ENCODE results near the gene GMDS.

GMDS gene

GRCh38 chr6:2181567-2181966 lies 63.8 kb downstream of the GMDS start:
- in situ Hi-C loops (cut with HindIII; ENCODE audit: low sequenced_read_pairs) = no loop called here

- in situ Hi-C loops (cut with HindIII; ENCODE audit: low sequenced_read_pairs) = no loop called here
These were observed 65.5 kb downstream of the GMDS start for GRCh38 chr6:2179950-2180349.

- in situ Hi-C loops (cut with HindIII; ENCODE audit: low sequenced_read_pairs) = no loop called here
These were observed 66.2 kb downstream of the GMDS start for GRCh38 chr6:2179241-2179640.

DNA sequence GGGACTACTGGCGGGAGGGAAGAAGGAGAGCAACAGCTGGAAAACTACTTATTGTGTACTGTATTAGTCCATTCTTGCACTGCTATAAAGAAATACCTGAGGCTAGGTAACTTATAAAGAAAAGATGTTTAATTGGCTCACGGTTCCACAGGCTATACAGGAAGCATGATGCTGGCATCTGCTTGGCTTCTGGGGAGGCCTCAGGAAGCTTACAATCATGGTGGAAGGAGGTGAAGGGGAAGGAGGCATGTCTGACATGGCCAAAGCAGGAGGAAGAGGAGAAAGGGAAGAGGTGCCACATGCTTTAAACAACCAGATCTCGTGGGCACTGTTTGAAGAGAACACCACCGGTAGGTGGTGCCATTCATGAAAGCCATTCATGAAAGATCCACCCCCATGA lies 67.3 kb downstream of the GMDS start:
- in situ Hi-C loops (cut with HindIII; ENCODE audit: low sequenced_read_pairs) = no loop called here

- in situ Hi-C loops (cut with HindIII; ENCODE audit: low sequenced_read_pairs) = no loop called here
These were observed 69.6 kb downstream of the GMDS start for GRCh38 chr6:2175825-2176224.

DNA sequence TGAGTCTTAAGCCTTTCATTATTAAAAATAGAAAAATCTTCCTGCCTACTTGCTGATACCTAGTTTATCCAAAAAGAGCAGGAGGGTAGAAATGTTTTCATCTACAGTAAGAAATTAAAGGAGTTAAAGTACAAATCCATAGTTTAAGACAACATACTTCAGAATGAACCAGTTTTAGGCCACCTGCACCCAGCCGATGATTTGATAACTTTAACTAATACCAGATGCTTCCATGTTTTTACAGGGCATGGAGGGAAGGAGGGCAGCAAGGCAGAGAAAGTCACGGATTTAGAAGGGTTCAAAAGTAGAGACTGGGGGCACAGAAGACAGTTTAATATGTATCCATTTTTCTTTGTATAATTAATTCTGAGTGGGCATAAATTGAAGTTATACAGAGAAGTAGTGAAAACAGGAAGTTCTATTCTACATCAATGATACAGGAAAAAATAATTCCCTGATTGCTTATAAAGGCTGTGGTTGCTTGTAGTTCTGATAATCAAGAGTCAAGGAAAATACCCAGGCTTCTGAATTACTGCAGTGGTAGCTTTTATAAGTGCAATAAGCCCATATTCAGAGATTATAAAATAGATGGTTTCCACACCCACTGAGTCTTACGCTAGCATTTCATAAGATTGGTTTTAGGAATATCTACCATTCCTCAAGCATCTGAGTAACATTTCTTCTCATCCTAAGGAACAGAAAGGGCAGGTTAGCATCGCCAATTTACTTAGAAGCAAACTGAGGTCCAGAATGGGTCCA lies 72.0 kb downstream of the GMDS start:
- in situ Hi-C loops (cut with HindIII; ENCODE audit: low sequenced_read_pairs) = no loop called here

DNA sequence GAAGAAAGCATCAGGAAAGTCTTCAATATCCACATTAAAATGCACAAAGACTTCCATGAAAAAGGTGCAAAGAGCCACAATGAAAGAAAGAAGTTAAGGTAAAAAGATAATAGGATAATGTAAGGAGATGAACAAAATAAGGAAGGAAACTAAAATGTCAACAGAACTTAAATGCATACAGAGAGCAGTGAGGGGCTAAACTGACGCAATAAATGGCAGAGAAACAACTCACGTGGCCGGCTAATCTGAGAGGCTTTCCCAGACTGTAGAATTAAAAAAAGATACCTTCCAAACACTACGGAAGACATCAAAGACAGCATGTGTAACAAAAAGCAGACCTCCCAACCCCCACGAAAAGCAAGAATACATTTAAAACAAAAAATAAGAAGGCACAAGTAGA lies 73.7 kb downstream of the GMDS start:
- in situ Hi-C loops (cut with HindIII; ENCODE audit: low sequenced_read_pairs) = no loop called here

DNA sequence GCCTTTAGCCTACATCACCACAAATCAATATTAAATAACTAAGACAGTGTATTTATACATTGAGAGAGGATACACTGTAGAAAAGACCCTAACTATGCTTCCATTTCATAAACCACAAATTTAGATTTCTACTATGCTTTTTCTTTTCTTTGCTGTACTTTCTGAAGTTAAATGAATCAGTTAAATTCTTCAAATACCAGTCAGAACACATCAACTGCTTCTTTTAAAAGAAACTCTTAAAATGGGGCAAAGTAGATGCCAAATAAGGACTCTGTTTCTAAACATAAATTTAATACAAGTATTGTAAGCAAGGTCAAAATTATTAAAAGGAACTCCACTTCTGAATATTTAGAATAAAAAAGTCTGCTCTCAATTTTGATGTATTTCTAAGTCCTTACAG lies 76.9 kb downstream of the GMDS start:
- in situ Hi-C loops (cut with HindIII; ENCODE audit: low sequenced_read_pairs) = no loop called here

- in situ Hi-C loops (cut with HindIII; ENCODE audit: low sequenced_read_pairs) = no loop called here
These were observed 78.7 kb downstream of the GMDS start for GRCh38 chr6:2166717-2167116.

DNA sequence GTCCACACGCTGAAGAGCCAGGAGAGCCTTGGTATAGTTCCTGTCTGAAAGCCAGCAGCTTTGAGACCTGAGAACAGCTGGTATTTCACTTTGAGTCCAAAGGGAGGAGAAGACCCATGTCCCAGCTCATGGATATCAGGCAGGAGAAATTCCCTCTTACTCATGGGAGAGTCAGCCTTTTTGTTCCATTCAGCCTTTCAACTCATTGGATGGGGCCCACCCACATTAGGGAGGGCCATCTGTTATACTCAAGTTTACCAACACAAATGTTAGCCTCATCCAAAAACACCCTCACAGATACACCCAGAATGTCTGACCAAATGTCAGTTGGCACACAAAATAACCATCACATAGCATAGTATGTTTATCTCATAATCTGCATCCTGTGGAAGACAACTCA lies 80.1 kb downstream of the GMDS start:
- in situ Hi-C loops (cut with HindIII; ENCODE audit: low sequenced_read_pairs) = no loop called here

DNA sequence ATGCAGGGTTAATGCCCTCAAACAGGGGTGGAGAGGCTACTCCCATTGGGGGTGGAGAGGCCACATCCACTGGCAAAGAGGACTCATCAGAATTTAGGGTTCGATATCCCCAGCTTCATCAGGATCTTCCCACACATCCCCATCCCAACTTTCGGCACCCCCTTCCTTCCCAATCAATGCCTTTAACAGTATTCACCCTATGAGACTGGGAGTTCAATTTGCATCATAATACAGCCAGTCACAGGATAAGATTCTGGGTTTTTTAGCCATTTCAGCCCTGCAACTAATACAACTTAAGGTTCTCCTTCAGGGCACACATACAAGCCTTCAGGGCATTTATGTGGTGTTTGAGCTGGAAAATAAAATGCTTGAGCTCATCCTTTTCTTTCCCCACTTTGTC lies 80.9 kb downstream of the GMDS start:
- in situ Hi-C loops (cut with HindIII; ENCODE audit: low sequenced_read_pairs) = no loop called here

- in situ Hi-C loops (cut with HindIII; ENCODE audit: low sequenced_read_pairs) = no loop called here
These were observed 83.3 kb downstream of the GMDS start for GRCh38 chr6:2162079-2162445.

DNA sequence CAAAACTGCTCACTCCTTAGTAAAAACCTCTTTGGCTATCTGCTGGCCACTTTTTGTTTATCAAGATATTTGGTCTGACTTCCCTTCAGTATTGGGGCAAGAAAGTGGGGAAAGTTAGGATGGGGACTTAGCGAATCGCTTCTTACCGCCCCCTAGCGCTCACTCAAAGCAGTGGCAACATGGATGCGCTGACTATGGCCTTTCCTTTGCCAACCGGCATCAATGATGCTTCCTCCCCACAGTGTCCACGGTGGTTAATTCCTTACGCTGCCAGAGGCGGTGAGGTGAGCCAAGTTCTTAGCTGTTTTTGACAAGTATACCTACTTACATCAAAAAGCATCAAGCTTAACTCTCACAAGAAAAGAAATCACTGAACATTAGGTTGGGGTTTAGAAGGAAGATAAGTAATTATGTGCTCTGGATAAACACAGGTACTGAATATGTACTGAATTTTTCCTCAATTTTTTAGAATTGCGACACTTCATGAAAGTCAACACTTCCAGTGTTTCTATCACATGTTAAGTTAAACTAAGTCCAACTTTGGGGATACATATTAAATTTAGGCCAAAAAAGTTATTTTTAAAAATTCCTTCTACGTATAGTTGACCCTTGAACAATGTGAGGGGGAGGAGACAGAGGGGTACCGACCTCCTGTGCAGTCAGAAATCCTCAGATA lies 86.7 kb downstream of the GMDS start:
- in situ Hi-C loops (cut with HindIII; ENCODE audit: low sequenced_read_pairs) = no loop called here

GRCh38 chr6:2157441-2158127 lies 87.8 kb downstream of the GMDS start:
- in situ Hi-C loops (cut with HindIII; ENCODE audit: low sequenced_read_pairs) = no loop called here

DNA sequence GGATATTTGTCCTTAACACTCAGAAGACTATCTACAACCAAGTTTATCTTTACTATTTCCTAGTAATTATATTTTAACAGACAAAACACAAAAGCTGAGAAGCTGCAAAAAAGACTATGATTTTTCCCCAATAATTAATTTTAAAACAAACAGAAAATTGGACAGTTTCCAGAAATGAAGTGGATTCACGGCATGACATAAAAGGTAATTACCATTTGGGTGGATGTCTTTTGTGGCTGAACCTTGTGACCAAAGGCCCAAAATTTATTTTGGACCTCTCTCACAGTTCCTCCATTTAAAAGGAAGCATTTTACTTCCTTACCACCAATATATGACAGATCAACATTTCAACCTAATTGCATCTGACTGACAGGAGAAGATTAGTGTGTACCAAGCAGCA lies 90.2 kb downstream of the GMDS start:
- in situ Hi-C loops (cut with HindIII; ENCODE audit: low sequenced_read_pairs) = no loop called here

- in situ Hi-C loops (cut with HindIII; ENCODE audit: low sequenced_read_pairs) = no loop called here
These were observed 95.9 kb downstream of the GMDS start for GRCh38 chr6:2149361-2150006.

GRCh38 chr6:2148748-2149147 lies 96.7 kb downstream of the GMDS start:
- in situ Hi-C loops (cut with HindIII; ENCODE audit: low sequenced_read_pairs) = no loop called here

DNA sequence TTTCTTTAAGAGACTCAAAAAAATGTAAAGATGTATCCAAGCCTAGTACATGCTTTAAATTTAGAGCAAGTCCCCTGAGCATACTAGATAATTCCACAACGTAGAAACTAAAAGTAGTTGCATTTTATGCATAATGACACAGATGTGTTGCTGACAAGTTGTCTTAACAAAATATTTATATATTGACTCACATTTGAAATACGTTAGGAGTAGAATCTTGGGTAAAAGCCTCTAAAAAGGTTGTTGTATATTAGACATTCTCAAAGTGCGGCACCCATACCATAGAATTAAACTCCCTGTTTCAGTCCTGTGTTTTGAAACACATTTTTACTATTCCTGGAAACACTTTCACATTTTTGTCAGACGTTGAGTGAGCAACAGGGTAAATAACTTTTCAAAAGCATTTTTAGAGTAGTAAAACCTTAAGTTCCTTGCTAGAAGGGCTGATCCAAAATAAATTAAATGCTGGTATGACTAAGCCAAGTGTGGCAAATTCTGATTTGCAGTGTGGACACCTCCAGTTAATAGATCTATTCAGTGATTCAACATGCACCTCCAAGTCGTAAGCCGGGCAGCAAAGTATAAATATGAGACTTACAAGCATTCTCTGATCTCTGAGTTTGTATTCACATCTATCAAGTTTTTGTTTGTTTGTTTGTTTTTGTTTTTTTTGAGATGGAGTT lies 97.5 kb downstream of the GMDS start:
- in situ Hi-C loops (cut with HindIII; ENCODE audit: low sequenced_read_pairs) = no loop called here

DNA sequence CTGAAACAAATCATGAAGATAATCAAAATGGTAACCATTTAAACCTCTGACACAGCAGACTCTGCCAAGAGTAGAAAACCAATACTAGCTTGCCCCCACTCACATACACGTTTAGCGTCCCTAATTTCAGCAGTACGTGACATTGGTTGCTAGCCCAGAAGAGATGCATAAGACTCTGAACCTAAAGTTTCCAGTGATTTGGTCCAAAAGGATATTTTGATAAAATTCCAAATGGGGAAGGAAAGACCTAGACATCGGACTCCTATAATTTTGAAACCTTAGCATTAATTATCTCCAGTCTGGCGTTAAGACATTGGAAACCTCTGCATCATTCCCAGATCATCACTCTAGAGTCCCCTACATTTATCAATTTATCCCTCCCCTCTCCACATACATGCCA lies 98.1 kb downstream of the GMDS start:
- in situ Hi-C loops (cut with HindIII; ENCODE audit: low sequenced_read_pairs) = no loop called here

GRCh38 chr6:2144210-2144609 lies 101.2 kb downstream of the GMDS start:
- in situ Hi-C loops (cut with HindIII; ENCODE audit: low sequenced_read_pairs) = no loop called here

DNA sequence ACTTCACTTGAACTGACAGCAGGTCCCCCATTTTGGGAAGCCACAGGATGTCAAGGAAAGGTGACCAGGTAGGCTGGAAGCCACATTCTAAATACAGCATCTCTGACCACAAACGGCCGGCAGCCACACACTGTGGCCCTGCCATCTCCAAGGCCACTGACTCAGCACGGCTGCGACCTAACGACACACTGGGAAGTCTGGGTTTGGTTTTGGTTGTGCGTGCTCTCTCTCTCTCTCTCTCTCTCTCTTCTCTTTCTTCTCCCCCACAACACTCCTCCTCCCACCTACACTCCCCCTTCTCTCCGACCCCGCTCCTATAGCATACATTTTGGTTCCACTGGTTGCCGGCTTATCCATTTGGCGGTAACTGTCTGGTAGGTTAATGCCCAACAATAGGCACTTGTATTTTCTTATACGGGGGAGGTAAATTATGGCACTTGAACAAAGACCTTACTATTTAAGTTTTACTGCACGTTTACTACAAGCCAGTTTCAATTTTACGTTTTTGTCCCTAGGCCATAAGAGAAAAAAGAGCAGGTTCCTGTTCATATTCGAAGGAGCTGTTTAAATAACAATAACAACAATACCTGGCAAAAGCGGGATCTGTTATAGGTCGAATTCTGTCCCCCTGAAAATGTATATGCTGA lies 103.6 kb downstream of the GMDS start:
- in situ Hi-C loops (cut with HindIII; ENCODE audit: low sequenced_read_pairs) = no loop called here
